ENCODE results near the gene OSBP2. TPM values are rescaled to one million over a fixed set of nuclear protein-coding genes. Genes with fewer than 3 reads are reported as not detected.

OSBP2 gene
- total RNA-seq, 2 donors from 2014 or later: 0.14 to 1.7 TPM

Other genes with a start within 250 kb of the OSBP2 start
- not detected for gene SEC14L3, start 222.9 kb upstream of the OSBP2 start, total RNA-seq
- gene SEC14L4, start 189.2 kb upstream of the OSBP2 start, total RNA-seq: not detected
- not detected for gene SEC14L6, start 148.1 kb upstream of the OSBP2 start, total RNA-seq
- not detected for gene GAL3ST1, start 120.2 kb upstream of the OSBP2 start, total RNA-seq
- 100 to 1,000 TPM in 1 of 2 donors, 10 to 100 TPM in 1; 94.5 to 173 TPM for gene PES1, start 103.0 kb upstream of the OSBP2 start, total RNA-seq
- gene TCN2, start 87.7 kb upstream of the OSBP2 start, total RNA-seq: under 1 TPM in 1 of 2 donors, not detected in 1; 0.19 TPM
- gene SLC35E4, start 59.1 kb upstream of the OSBP2 start, total RNA-seq: 1 to 10 TPM; 3.4 to 6.8 TPM
- gene DUSP18, start 27.0 kb upstream of the OSBP2 start, total RNA-seq: 1 to 10 TPM; 7.1 to 7.7 TPM